Measurements from ENCODE around the gene NAA35. TPM values are rescaled to one million over a fixed set of nuclear protein-coding genes. Genes with fewer than 3 reads are reported as not detected.

The NAA35 gene
- total and polyA plus RNA-seq, 2 of the 8 experiments (the other 6 are each of a cell fraction or from before 2014, with no cell fraction given) = 12.9 to 35.2 TPM

- H3K9ac ChIP-seq (replicated peaks in 1 of 4; ENCODE audit: extremely low read depth in 1 of 4, low read depth in 3 of 4, low read length in 3 of 4) = peak overlapping the region; percentile 81 to 92 (median 84)
- 60% methylated on average over 8 of the region's 8 CpGs; no CpG with 5 or more reads in 1 of the 2 experiments for WGBS, 2 experiments (ENCODE audit: extremely low coverage in 1 of 2, insufficient coverage in 1 of 2, insufficient read length in 1 of 2, insufficient replicate concordance in 2 of 2, low coverage in 1 of 2, low lambda C conversion rate in 2 of 2, missing lambda C conversion rate in 1 of 2)
- no peak overlapping the region for H2AK5ac ChIP-seq (ENCODE audit: low read depth, low read length)
- peaks cover under 1% of the 10 kb centered on the region; the same call in 1 of the 2 replicates for H3K79me1 ChIP-seq (ENCODE audit: low read depth, low read length)
- no peak overlapping the region for H4K8ac ChIP-seq (ENCODE audit: extremely low read depth, insufficient read depth, low read length)
- H3K27ac ChIP-seq (ENCODE audit: low read depth, low read length) = no peak overlapping the region
- H2BK12ac ChIP-seq (ENCODE audit: low read depth, low read length) = no peak overlapping the region
- no peak overlapping the region for H3K18ac ChIP-seq (ENCODE audit: extremely low read depth, low read length)
- no peak overlapping the region for H3K23ac ChIP-seq (ENCODE audit: insufficient read length)
- DNase-seq (ENCODE audit: low read depth in 1 of 2, low spot score in 2 of 2) (no peak), FAIRE-seq (no peak)
- ChIA-PET CTCF (ENCODE audit: partially characterized antibody) (interaction anchor here (0.7 to 2.3 kb wide), 5 partner anchors 45 to 128 kb away, joined by 3 to 6 read pairs (median 3); no protein-coding TSS in a partner anchor), POLR2A (ENCODE audit: partially characterized antibody) (interaction anchor here (0.5 to 1.3 kb wide), 7 partner anchors 8 to 200 kb away, joined by 3 to 8 read pairs (median 3); partner anchors contain the start of gene AGTPBP1)
- H3K9me3 ChIP-seq (ENCODE audit: insufficient read depth in 2 of 2, low read depth in 1 of 2, low read length in 1 of 2) = no peaks in the 10 kb centered on the region
- H4K91ac ChIP-seq (replicated peaks; ENCODE audit: insufficient read length, low read length) = no peak overlapping the region
- no peak overlapping the region for H3K4ac ChIP-seq (replicated peaks; ENCODE audit: insufficient read length, low read depth, low read length)
- H4K20me1 ChIP-seq (replicated peaks in 1 of 2; ENCODE audit: control insufficient read depth in 1 of 2, insufficient read depth in 2 of 2, low read length in 2 of 2) = peaks cover 0 to 4% of the 10 kb centered on the region in 2 experiments
- peaks cover 5 to 39% (median 12%) of the 10 kb centered on the region in 4 experiments; a peak in 7 of 8 replicates for H3K36me3 ChIP-seq (ENCODE audit: control insufficient read depth in 2 of 4, insufficient read depth in 4 of 4, low read length in 3 of 4)
- H3K14ac ChIP-seq (ENCODE audit: insufficient read length) = no peak overlapping the region
- no peak overlapping the region for H2BK15ac ChIP-seq (ENCODE audit: low read length)
- H3K23me2 ChIP-seq (ENCODE audit: low read depth, low read length) = peaks cover 5% of the 10 kb centered on the region
- H3K4me3 ChIP-seq (ENCODE audit: extremely low read depth in 1 of 4, insufficient read depth in 2 of 4, low read depth in 3 of 4, low read length in 4 of 4) = peak overlapping the region; percentile 88 to 93 (median 90)
- H2AFZ ChIP-seq (ENCODE audit: low read length) = 0 out of 2 replicates have a peak overlapping the region, but pooled peaks have one; percentile 9
- peak overlapping the region; percentile 77 to 82 for H3K4me2 ChIP-seq (ENCODE audit: insufficient read depth in 1 of 2, low read depth in 2 of 2, low read length in 2 of 2)
- H3K79me2 ChIP-seq (ENCODE audit: control insufficient read depth in 1 of 2, insufficient read depth in 2 of 2, low read length in 2 of 2) = peaks cover 12 to 57% of the 10 kb centered on the region in 2 experiments
- no peak overlapping the region for H3K56ac ChIP-seq (replicated peaks; ENCODE audit: insufficient read length, low read depth, low read length)
- no peak overlapping the region for H4K5ac ChIP-seq (ENCODE audit: insufficient read length, low read depth, low read length)
- TF ChIP-seq BRCA1 (IDR thresholded peaks at IDR 0.05; ENCODE audit: low read depth, low read length) = no peak
- TF ChIP-seq BACH1 (IDR thresholded peaks at IDR 0.05; ENCODE audit: low read length) = no peak
- TF ChIP-seq ASH2L (IDR thresholded peaks at IDR 0.05; ENCODE audit: low read length) = no peak
- TF ChIP-seq EGR1 (IDR thresholded peaks at IDR 0.05; ENCODE audit: borderline replicate concordance, low read depth, low read length) = no peak
- TF ChIP-seq SP1 (IDR thresholded peaks at IDR 0.05; ENCODE audit: low read depth, low read length) = no peak
- no peak for TF ChIP-seq SIN3A (conservative IDR thresholded peaks at IDR 0.05 in 1 of 2, IDR thresholded peaks at IDR 0.05 in 1 of 2; ENCODE audit: low read depth in 1 of 2, low read length in 2 of 2)
- H2BK120ac ChIP-seq (replicated peaks; ENCODE audit: low read depth, low read length) = no peak overlapping the region
- H2BK20ac ChIP-seq (ENCODE audit: low read length) = no peak overlapping the region
- peaks cover 0 to 3% (median 0%) of the 10 kb centered on the region in 4 experiments; a peak in 2 of 7 replicates for H3K4me1 ChIP-seq (replicated peaks in 1 of 4; ENCODE audit: control insufficient read depth in 3 of 4, insufficient read depth in 4 of 4, low read length in 3 of 4)
- H3K27me3 ChIP-seq (replicated peaks in 1 of 4; ENCODE audit: control insufficient read depth in 3 of 4, extremely low read depth in 1 of 4, insufficient read depth in 3 of 4, low read length in 3 of 4) = no peaks in the 10 kb centered on the region
- peak overlapping the region; percentile 87; the same call in 1 of the 2 replicates for H2BK5ac ChIP-seq (ENCODE audit: low read depth, low read length)
Observed at GRCh38 chr9:85941966-85942912, 1.3 kb downstream of the NAA35 start.
